ENCODE data around the gene ASPN. TPM values are rescaled to one million over a fixed set of nuclear protein-coding genes. Genes with fewer than 3 reads are reported as not detected.

Gene ASPN
- total RNA-seq, 1 donor from 2014 or later, result 0.19 TPM

DNA sequence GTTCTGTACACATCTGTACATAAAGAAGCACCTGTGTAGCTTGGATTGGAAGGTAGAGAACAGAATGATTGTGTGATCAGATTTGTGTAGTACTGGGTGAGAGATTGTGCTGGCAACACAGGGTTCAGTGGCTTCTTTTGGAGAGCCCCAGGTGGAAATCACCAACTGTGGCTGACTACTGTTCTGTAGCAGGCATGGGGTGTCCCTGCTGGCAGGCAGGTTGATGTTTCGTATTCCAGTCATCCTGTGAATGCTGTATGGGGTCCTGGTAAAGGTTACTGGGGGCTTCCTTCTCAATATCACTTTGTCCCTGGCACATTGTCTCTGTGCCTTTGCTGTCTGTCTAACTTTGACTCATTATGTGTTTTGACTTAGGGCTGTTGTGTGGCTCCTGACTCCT lies 5.3 kb downstream of the ASPN start:
- DNase-seq (ENCODE audit: low read depth), result no peak

DNA sequence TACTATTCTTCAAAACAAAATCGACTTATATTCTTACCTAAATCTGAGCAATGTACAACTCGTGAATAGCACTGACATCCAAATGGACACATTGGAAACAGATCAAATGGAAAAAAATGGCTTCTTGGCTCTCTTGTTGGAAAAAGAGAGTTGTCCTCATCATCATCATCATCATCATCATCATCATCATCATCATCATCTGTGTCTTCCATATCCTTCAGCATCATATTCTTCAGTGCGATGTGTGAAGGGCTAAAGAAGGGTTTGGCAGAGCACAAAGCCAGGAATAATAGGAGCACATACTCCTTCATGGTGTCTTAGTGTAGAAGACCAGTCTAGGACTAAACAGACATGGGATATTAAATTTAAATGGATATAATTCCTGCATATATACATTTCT lies 7.7 kb downstream of the ASPN start:
- no peak for DNase-seq (ENCODE audit: low read depth)

DNA sequence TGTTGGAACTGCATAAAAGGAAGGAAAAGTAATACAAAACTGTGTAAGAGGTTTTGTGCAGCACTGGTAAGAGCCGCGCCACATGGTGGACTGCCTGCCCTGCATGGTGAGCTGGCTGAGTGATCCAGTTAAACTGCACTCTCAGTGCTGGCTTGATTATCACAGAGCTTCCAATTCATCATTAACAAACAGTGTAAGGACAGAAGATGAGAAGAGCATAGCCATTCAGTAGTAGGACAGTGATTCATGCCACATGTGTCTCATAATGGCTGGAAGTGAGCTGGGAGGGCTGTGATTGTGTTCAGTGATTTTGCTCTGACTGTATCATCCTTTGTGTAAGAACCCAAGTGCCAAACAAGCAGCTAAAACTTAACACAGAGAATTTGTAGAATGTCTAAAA lies 14.1 kb downstream of the ASPN start:
- peak; percentile 18 for DNase-seq (ENCODE audit: low read depth)

DNA sequence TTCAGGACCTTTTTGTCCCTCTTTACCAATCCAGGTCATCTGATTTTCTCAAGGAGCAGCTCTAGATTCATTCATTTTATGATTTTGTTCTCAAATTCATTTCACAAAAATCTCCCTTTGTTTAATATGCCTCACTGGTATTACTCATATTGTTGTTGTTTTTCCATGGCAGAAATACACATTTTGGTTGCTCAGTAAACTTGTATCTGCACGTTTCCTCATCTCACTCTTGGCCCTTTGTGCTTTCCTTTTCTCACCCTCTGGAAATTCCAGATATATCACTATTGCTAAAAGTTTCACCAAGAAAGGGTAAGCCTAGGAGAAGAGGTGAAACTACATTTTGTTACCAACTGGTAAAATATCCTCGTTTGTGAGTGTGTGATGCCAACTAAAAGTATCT lies 14.8 kb downstream of the ASPN start:
- DNase-seq (ENCODE audit: low read depth), result no peak

DNA sequence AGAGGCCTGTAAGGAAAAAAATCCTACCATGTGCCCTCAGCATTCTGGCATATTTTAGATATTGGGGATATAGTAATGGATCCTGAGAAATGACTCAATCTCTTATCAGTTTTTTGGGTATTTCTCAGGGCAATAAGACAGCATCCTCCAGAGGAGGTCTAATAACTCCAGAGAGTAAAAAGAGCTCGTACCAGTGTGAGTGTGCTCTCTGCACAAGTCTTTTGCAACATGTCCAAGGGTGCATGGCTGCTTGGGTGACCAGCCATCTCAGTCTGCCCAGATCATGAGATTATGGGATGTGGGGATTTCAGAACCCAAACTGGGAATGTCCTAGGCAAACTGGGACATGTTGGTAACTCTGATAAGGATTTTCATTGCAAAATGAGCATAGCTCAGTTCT lies 15.3 kb downstream of the ASPN start:
- no peak for DNase-seq (ENCODE audit: low read depth)

DNA sequence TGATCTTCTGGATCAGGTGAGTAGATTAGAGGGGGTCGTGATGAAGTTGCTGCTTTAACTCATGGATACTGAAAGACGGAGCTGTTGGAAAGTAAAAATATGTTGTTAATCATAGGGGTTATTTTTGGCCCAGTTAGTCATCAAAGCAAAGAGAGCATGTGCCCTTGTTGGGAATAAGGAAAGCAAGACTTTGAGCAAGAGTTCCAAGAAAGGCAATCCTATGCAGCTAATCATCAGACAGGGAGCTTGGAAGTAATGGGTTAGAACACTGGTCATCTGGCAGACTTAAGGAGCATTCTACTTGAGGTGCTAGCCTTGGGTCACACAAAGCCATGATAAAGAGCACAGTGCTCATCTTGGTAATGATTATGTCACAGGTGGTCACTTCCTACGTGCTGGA lies 18.3 kb downstream of the ASPN start:
- DNase-seq (ENCODE audit: low read depth), result peak; percentile 85

DNA sequence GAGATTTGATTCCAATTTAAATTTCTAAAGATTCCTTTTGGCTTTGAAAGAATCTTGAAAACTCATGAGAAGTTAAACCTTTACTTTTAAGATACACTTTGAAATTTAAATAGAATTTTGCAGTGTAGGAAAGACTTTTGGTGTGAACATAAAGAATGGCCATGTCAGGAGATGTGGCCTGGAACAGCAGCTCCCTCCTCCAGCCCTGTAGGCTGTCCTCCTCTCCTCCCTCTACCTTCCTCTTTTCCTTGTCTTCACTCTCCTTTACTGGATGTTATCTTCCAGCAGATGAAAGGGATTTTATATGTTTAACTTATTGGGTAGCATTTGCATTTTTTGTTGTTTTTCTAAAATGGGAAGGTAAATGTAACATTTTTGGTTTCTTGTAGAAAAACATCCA lies 18.9 kb downstream of the ASPN start:
- no peak for DNase-seq (ENCODE audit: low read depth)

DNA sequence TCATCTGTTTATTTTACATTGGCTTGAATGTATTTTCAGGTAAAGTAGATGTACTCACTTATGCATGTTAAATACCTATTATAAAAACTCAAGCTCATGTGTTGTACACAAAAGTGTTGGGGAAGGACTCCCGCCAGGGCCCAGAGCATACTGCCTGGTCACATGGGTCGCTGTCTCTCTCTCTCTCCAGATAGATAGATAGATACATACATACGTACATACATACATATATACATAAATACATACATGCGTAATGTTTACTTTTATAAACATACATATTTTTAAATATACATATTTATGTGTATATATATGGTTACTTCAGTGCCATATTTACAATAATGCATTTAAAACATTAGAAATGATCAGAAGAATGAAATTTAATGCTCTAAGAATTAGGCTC lies 24.7 kb downstream of the ASPN start:
- no peak for DNase-seq (ENCODE audit: low read depth)

DNA sequence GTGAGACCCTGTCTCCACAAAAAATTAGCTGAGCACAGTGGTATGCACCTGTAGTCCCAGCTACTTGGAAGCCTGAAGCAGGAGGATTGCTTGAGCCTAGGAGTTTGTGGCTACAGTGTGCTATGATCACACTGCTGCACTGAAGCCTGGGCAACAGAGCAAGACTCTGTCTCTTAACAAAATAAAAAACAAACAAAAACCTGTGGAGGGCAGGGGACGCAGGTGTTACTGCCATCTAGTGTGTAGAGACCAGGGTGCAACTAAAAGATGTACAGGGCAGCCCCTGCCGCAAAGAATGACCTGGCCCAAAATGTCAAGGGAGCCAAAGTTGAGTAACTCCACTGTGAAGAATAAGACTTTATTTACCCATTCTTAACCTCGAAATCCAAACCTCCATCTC lies 27.1 kb downstream of the ASPN start:
- no peak for DNase-seq (ENCODE audit: low read depth)

DNA sequence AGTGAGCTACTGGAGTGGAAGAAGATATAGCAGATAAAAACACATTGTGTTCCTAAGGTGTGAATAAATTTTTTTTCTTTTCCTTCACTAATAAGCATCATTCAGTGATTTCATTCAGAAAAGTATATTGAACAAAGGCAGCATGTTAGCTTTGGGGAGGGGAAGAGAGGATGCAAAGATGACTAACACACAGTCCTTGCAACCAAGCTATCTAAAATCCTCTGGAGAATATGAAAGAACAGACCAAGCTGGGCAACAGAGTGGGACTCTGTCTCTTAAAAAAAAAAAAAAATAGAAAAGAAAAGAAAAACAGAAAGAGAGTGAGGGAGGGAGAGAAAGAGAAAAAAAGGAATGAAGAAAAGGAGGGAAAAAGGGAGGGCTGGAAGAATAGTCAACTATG lies 35.8 kb downstream of the ASPN start:
- no peak for DNase-seq (ENCODE audit: low read depth)

DNA sequence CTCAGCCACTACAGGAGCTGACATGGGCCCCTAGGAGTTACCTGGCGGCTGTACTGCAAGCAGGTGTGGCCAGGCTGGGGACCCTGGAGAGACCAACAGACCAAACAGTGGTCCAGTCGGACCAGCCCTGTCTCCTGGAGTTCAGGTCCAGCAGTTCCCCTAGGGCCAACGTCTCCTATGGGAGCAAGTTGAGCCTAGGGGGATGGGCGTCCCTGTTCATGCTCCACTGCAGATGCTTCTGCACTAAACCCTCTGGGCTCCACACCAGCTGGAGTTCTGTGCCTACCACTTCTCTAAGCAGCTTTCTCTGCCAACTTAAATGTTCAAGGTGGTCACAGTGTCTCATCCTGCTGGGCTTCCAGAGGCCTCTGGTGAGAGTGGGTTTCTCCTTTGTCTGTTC lies 37.5 kb downstream of the ASPN start:
- no peak for DNase-seq (ENCODE audit: low read depth)

DNA sequence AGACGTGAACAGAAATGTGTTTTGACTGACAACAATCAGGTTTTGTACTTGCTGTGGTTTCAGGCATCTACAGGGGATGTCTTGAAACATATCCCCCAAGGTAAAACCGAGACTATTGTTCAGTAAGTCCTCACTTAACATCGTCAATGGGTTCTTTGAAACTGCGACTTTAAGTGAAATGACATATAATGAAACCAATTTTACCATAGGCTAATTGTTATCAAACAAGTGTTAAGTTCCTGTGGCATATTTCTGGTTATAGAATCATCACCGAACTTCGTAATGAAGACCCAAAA lies 41.6 kb downstream of the ASPN start:
- no peak for DNase-seq (ENCODE audit: low read depth)

DNA sequence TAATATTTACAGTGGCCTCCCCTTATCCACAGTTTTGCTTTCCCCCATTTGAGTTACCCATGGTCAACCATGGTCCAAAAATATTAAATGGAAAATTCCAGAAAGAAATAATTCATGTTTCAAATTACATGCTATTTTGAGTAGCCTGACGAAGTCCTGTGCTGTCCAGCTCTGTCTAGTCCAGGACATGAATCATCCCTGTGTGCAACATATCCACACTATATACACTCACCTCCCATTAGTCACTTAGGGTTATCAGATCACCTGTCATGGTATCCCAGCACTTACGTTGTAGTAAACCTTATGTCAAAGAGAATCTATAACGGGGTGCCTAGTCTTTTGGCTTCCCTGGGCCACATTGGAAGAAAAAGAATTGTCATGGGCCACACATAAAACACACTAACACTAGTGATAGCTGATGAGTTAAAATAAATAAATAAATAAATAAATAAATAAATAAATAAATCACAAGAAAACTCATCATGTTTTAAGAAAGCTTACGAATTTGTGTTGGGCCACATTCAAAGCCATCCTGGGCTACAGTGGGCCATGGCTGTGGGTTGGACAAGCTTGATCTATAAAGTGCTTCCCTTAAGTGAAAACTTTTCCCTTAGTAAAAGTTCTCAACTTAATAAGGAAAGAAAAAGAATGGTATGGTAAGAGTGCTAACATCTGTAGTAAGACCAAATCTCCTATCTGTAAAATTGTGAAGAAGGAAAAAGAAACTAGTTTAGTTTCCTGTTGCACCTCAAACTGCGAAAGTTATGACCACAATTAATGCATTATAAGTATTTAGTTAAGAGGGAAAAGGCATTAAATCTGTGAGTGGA lies 42.2 kb downstream of the ASPN start:
- peak; percentile 81 for DNase-seq (ENCODE audit: low read depth)

DNA sequence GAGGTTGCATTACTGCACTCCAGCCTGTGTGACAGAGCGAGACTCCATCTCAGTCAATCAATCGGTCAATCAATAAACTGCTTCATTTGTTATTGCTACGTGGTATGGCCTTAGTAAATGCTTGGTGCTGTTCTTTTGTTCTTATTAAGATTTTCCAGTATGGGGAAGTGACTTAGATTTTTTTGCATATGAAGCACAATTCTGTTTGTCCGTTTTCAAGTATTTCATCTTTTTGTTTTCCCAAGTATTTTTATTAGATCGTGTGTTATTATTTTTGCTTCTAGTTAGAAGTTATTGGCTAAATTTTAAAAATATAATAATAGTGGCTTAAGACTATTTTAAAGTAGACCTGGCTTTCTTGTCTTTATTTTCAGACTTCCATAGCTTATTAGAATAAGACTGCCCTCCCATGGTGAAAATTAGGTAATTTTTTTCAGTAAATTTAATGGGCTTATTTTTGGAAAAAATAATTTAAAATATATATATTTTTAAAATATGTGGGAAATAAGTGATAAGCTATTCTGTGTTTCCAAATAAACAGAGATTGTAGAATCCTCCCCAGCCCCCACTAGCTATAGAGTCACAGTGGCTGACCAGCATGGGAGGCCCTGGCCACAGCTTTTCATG lies 43.3 kb downstream of the ASPN start:
- peak; percentile 22 for DNase-seq (ENCODE audit: low read depth)

DNA sequence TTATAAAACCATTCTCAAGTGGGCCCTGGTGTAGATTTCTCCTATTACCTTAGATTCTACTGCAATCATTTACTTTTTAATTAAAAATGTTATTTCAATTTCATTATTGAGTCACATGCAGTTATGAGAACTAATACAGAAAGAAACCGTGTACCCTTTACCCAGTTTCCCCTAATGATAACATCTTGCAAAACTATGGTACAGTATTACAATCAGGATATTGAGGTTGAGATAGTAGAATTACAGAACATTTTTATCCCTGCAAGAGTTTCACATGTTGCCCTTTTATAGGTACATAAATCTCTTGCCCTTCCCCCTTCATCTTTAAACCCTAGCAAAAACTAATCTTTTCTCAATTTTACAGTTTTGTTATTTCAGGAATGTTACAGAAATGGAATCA lies 47.0 kb downstream of the ASPN start:
- no peak for DNase-seq (ENCODE audit: low read depth)

DNA sequence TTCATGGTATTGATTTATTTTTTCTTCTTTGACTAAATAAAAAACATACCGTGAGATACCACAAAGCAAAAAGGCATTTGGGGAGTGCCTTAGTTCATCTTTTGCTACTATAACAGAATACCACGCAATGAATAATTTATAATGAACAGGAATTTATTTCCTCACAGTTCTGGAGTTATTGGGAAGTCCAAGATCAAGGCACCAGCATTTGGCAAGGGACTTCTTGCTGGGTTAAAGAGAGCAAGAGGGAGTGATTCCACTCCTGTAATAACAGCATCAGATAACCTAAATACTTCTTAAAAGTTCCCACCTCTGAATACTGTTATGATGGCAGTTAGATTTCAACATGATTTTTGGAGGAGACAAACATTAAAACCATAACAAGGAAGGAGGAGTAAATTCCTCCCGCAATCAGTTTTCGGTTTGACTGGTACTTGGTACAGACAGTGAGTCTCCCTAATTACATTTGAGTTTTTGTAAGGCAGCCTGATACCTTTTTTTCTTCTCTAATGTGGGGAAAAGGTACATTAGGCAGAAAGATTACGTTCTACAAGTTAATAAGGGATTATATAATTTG lies 49.2 kb downstream of the ASPN start:
- no peak for DNase-seq (ENCODE audit: low read depth)

DNA sequence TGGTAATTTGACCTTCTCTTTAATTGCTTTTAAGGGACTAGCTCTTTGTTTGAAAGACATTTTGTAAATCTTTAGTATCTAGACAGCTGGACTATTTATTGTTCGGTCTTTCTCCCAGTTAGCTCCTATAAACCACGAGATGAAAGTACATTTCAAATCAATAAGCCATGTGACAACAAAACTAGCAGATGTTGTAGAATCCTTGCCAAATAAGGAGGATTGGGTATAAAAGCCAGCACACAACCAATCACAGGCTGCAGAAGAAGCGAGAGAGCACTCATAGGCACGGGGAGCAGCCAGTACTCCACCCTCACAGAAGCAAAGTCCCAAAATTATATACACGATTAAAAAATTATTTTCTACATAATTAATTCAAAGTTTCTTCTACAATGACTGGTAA lies 50.0 kb downstream of the ASPN start:
- no peak for DNase-seq (ENCODE audit: low read depth)

DNA sequence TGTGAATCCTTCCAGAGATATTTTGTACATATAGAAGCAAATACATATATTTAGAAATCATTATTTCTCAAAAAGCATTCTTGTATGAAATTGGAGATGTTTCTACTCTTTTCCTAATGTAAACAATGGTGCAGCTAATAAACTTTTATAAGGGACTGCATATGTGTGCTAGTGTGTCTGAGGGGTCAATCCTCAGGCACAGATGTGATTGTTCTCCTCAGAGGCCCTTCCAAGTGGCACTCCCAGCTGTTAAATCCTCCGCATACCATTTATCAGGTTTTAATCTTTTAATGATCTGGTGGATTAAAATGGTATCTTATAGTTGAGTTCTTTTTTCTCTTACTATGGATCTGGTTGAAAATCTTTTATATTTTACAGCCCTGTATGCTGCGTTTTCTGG lies 52.5 kb downstream of the ASPN start:
- DNase-seq (ENCODE audit: low read depth), result no peak

DNA sequence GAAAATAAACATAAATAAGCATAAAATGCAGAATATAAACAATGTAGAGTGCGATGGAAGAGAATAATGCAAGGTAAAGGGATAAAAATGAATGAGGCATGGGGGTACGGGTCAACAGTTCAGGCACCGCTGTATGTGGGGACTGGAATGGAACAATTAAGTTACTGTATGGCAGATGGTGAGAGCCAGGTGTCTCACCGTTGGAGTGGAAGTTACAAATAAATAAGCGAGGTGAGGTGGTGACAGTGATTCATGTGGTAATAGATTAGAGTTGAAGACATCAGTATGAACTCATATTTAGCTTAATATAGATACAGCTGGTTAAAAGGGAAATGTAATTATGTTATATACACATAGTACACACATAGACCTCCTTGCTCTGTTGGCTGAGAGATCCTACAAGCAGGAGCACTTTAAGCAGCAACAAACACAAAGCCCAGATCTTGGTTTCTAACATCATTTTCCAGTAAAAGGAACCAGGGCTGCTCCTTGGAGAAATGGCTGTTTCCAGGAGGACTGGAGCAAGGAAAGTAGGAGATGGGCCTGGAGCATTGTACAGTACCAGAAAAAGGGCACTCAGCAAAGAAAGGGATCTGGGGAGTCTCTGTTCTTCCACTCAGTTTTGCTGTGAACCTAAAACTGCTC lies 55.7 kb downstream of the ASPN start:
- no peak for DNase-seq (ENCODE audit: low read depth)

DNA sequence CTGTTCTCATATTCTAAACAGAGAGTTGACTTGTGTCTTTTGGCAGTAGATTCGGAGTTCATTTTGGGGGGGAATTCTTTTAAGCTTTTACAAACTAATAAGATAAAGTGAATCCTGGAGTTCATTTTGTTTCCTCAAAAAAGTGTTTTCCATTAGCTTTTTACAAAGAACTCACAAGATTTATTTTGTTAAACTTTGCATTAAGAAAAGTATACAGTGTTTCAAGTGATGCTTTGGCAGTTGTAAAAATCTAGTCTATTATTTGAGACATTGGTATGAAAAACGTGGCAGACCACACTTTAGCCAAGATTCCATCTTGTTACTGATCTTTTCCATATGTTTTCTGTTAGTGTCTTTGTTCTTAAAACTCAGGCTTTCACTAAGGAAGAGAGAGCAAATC lies 56.8 kb downstream of the ASPN start:
- DNase-seq (ENCODE audit: low read depth), result no peak

DNA sequence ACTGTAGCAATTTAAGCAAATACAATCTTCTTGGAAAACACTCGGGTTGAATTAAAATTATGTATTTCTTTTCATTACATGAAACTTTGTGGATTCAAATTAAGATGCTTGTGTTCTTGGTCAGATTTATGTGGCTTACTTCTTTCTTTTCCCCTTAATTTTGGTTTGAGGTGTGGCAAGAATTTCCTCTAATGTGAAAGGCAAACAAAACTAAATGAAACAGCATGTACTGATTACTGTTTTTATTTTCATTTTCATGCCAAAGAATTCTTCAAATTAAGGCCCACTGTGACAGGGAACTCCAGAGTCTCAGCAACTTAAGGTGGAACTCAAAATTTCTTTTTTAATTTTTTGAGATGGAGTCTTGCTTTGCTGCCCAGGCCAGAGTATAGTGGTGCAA lies 58.0 kb downstream of the ASPN start, which contains the start of gene OMD:
Gene OMD, minus strand, starts transcription at position 132 of the 400 bp plus-strand sequence. CDS start 6,913 bp downstream, outside the sequence.
- DNase-seq (ENCODE audit: low read depth), result no peak

DNA sequence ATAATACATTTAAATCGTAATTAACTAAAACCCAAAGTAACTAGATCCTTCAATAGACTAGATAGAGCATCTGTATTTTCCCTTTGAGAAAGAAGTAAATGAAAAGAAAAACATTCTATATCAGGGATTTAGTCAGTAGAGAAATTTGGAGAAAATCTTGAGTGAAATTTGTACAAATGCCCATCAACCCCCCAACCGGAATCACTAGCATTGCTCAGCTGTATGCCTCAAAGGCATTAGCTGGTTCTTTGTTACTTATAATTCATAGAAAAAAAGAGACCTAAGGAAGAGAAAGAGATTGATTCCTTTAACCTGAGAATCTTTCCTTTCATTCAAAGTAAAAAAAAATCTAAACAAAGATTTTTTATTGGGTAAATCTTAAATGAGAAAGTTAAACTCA lies 58.7 kb downstream of the ASPN start:
- no peak for DNase-seq (ENCODE audit: low read depth)

Measured in myocyte (in vitro differentiated cells).